KG1 (cell line): Measurements from ENCODE around the gene EEF1AKMT3.

Source experiments
- DNase-seq: peaks from one replicate; lab custom pipeline; 2025; lab: John Stamatoyannopoulos, UW

EEF1AKMT3 gene

DNA sequence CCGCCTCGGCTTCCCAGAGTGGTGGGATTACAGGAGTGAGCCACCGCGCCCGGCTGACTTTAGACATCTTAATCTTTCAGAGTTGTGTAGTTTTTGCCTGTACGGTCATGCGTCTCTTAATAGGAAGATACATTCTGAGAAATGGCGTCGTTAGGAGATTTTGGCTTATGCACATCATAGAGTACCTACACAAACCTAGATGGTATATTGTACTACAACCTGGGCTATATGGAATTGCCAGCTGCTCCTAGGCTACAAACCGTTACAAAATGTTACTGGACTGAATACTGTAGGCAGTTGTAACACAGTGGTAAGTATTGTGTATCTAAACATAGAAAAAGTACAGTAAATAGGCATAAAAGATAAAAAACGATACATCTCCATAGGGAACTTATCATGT is 11.4 kb downstream of the EEF1AKMT3 start:
- no peak for DNase-seq

DNA sequence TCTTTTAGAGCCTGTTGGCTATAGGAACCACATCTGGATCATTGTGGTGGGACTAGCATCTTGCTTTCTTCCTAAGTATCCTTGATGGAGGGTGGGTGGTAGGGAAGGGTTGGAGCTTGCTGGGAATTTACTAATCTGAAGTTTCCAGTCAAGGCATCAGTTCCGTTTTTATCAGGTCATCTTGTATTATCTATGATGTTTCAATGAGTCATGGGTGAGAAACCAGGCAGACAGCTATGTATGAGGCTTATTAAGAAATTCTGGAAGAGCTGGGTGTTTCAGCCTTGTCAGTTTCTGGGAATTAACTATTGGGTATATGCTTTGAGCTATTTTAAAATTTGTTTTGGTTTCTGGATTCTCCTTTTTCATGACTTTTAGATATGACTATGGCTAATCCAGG is 21.5 kb downstream of the EEF1AKMT3 start:
- no peak for DNase-seq

DNA sequence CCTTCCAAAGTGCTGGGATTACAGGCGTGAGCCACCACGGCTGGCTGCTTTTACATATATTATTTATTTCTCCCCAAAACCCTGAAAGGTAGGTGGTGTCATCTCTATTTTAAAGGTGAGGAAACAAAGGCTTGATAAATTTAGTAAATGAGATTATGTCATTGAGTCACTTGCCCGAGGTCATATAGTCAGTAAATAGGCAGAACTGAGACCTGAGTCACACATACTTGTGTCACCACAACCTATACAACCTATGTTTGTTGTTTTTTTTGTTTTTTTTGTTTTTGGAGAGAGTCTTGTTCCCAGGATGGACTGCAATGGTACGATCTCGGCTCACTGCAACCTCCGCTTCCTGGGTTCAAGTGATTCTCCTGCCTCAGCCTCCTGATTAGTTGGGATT is 22.9 kb downstream of the EEF1AKMT3 start:
- DNase-seq: no peak

DNA sequence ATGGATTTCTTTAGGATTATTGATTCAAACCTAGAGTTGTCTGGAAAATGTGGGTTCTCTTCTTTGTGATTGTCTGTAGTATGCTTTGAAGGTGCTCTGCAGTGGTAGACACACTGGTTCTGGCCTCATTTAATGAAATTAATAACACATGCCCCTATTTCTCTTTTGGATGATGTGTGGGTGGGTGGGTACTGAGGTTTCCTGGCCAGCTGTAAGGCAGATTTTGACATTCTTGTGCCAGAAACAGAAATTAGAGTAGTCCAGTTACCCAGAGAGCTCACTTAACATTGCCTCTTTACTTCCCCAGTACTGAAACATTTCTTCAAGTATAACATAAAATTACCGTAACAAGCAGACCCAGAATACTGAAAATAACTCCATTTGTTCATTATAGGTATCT is 24.6 kb downstream of the EEF1AKMT3 start:
- DNase-seq: no peak

DNA sequence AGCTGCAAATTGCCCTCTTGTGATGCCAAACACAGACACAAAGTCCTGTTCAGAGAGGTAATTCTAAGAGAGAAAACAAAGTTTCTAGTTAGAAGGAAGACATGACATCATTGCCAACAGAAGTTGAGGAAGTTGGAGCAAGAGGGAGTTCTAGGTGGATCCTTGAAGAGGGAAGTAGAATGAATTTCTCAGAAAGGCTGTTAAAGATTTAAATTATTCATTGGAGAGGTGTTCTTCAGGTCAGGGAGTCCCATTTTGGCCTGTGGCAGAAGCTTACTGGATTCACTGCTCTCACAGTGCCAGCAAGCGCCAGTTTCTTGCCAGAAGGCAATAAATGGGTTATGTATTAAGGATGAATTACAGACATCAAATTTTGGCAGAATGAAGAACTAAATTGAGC is 25.5 kb downstream of the EEF1AKMT3 start:
- DNase-seq: no peak

DNA sequence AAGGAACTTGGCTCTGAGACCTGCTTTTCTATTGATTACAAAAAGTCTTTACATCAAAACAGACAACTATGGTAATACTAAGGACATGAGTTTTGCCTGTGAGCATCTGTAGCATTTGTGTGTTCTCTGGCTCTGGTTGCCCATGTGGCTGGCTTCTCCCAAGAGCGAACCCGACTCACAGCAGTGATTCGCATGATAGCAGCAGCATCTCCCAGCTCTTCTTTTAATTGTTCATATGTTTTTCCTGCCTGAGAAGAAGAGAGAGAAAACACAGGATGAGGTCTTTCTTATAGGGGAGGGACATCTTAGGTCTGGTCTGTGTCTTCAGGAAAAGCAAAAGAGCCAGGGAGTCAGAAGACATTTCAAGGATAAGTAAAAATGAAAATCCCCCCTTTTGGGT is 28.6 kb downstream of the EEF1AKMT3 start:
- DNase-seq: no peak

DNA sequence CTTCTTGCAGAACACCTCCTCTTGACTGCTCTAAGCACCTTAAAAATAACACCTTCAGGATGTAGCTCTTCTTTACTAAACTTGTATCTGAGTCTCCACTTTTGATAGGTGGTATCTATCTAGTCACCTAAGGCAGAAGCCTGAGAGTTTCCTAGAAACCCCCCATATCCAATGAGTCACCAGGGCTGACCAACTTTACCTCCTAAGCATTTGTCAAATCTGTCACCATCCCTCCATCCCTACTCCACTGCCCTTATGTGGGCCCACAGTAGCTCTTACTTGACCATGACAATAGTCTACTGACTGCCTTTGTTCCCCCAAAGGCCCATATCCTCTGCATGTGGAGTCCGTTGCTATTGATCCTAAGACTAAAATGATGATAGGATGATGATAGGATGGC is 30.2 kb downstream of the EEF1AKMT3 start:
- DNase-seq: no peak

DNA sequence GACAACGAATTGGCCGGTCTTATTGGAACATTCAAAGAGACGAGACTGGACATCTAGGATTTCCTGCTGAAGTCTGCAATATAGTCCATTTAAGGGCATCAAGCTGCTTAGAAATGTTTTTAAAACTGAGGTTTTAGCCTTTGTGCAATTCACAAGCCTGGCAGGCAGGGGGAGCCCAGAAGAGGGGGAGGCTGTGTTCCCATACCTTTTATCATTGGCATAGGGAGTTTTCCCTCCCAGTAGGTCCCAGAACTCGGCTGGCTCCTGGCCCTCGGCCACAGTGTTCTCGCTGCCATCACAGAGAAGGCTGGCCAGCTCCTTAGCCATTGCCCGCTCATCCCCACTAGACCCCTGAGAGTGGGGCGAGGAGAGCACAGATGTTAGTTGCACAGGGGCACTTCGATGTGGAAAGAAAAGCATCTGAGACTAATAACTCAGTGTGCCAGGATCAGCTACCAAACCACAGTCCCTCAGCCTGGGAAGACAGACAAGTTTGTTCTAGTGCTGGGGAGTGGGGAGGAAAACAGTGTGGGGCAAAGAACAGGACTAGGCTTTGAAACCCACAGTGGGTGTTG is 31.0 kb downstream of the EEF1AKMT3 start:
- DNase-seq: no peak

DNA sequence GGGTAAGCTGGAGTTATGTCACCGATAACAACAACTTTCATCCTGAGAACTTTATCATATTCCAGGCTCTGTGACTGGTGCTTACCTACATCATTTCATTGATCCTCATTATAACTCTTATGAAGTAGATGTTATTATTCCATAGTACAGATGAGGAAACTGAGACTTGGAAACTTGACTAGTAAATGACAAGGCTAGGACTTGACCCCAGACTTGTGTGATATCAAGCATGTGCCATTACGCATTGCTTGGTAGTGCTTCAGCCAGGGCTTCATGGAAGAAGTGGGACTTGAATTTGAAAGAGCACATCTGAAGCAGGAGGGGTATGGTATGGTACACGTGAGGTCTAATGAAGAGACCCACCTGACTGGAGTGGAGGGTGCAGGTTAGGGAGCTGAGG is 34.3 kb downstream of the EEF1AKMT3 start:
- no peak for DNase-seq

DNA sequence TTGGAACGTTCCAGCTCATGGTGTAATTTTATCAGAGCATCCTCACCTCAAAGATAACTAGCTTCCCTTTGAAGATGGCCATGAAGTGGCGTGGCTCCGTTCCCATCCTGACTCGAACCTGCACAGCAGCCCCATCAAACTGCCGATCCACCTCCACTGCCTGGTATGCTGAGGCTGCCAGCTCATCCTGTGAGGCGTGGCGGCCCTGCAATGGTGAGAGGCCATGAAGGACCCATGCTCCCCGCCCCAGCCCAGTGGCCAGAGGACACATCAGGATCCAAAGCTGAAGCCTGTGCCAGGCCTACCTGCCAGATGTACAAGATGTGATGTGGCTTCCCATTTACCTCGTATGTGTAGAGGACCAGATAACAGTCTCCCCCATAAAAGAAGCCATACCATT is 34.9 kb downstream of the EEF1AKMT3 start:
- DNase-seq: no peak

DNA sequence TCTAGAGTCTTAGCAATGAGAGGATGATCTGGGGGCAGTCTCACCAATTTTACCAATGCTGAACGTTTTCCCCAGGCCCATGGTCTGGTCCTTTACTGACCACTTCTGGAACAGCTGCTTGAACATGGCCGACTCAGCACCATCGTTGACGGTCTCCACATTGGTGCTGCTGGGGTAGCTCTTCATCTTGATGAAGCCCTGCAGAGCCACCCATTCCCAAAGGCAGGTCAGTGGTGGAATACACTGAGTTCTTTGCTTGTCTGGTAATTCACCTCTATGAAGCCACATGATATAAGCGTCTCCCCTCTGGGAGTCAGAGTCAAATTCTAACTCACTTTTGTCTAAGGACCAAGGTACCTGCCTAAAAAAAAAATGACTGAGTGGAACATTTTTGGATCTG is 35.9 kb downstream of the EEF1AKMT3 start:
- DNase-seq: no peak

DNA sequence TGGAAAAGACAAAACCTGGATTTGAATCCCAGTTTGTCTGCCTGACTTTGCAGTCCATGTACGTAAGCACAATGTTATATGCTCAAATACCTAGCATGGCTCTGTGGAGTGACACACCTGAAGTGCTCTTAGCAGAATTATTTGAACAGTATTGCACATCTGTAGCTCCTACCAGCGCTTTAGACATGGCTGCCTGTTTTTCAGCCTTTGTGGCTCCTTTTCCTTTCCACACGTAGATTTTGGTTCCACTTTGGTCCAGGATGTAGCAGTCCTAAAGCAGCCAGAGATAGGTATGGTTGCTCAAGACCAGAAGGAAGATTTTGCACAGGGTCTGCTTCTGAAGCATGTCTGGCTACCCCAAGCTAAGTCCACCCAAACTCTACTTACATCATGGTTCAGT is 37.0 kb downstream of the EEF1AKMT3 start:
- no peak for DNase-seq

DNA sequence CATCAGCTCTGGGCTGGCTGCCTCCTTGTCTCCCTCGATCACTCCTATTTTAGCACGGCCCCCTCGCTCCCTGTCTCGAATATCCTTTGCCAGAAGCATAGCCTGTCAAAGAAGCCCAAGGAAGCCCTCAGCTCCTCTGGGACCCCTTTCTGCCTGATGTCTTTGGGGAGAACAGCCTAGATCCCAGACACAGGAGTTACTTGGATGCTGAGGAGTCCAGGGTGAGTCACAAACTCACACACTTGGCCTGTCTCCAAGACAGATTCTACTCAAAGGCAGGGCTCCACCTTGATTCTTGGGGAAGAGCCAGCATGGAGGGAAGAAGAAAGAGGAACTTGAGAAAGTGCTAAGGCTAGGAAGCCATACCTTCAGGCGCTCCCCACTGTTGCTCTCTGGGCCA is 38.0 kb downstream of the EEF1AKMT3 start:
- DNase-seq: no peak

DNA sequence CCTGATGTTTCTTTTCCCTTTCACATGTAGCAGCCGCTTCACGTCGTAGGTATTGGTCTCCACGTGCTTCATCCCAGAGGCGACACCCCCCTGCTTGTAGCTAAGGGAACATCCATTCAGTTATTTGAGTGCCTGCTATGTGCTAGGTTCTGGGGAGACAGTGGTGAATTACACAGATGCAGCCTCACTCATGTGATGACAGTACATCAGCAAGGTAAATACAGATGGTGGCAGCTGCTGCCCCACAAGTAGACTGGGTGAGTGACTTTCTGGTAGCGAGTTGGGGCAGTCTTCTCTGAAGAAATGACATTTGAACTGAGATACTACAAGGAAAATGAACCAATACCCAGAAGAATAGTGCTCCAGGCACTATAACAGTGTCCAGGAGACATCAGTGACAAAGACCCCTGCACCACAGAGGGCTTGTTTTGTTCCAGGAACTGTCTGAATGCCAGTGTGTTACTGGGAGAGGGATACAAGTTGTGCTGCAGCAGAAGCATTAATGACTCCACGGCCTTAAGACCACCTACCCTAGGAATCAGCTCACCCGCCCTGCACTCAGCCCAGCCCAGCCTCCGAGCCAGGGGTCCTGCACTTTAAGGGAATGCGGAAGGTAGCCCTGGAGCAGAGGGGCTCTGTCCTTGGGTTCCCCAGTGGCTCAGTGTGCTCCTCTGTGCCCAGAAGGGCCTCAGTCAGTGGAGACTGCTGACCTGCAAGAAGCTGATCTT is 38.8 kb downstream of the EEF1AKMT3 start:
- no peak for DNase-seq

DNA sequence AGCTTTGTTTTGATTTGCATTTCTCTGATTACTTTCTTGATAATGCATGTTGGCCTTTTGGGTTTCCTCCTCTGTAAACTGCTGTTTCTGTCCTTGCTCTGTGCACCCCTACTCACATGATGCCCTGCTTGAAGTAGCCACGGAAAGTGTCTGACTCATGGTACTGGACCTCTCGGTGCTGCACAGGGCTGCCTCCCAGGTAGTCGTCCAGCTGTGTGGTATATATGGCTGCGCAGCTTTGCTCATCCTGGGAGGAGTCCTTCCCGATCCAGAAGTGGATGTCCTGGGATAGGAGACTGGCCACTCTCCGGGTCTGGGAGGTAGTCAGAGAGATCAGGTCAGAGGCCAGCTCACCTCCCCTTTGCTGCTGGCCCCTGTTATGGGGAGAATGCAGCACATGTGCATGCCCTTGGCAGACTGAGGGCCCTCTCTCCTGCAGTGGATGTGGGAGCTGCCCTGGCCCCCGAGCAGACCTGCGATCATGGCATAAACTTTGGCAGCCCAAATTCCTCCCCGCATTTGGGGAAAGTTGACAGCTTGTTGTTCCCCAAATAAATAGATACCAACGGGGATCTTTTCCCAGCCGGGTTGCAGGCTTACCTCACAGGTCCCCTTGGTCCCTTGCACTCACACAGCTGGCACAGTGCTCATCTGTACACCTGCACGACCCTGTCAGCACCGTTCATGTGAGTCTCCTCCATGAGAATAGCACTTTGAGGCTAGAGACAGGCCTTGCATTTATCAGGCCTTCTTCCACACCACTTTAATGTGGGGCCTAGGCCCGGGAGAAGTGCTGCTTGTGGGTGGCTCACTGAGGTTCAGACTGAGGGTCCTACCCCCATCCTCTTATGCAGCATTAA is 40.9 kb downstream of the EEF1AKMT3 start:
- DNase-seq: no peak

DNA sequence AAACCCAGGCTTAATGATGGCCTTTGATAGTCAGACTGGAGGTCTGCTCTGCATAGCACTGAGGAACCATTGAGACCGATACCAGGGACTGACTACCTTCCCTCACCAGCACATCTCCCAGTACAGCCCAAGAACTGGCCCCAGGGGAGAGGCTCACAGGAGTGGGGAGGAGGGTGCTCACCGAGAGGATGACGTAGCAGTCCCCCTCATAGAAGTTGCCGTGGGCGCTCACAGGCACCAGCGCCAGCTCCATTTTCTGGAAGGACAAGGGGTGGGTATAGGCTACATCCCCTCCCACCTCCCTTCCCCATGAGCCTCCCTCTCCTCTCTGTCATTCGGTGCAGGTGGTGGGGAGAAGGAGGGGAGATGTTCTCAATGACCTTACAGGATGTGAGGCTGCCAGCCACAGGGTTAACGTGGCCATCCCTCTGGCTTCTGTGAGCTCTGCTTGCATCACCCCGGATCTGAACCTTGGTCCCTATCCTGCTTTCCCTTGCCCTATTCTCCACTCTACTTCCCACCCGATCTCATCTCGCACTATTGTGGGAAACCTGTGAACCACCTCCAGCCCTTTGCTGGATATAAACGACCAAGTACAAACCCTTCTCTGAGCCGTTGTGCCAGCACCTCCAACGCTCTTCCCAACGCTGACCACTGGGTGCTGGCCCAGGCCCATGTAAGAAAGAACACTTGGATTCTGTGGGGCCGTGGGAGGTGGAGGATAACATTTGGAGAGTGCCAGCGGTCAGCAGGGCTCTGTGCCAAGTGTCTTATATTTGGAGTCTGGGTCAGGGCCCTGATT is 41.8 kb downstream of the EEF1AKMT3 start:
- DNase-seq: no peak

DNA sequence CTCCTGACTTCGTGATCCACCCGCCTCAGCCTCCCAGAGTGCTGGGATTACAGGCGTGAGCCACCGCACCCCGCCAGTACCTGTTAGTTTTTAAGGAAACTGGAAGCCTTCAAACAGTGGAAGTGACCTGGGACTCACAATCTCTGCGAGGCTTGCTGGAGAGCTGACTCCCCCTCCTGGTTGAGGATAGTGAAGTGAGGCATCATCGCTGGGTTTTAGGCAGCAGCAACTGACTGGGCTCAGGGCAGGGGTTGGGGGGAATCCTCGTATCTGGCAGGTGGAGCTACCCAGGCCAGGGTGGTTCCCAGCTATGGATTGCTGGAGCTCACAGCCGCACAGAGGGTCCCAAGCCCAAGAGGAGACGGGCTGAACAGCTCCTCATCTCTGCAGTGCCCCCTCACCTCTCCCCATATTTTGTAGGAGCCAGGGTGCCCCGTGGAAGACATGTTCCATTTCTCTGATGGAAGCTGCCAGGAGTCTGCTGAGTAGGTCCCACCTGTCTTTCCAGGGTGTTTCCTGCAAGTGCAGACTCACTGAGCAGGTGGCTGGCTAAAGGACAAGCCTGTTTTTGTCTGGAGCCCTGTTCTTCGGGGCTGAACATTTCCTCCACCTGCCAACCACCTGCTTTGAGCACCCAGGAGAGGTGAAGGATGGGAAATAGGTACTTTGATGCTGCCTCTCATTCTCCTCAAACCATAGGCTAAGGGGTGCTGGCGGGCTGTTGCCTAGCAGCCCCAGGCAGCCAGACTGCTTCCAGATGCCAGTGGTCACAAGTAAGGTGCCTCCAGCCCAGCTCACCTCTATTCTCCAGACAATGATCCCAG is 43.0 kb downstream of the EEF1AKMT3 start:
- no peak for DNase-seq

DNA sequence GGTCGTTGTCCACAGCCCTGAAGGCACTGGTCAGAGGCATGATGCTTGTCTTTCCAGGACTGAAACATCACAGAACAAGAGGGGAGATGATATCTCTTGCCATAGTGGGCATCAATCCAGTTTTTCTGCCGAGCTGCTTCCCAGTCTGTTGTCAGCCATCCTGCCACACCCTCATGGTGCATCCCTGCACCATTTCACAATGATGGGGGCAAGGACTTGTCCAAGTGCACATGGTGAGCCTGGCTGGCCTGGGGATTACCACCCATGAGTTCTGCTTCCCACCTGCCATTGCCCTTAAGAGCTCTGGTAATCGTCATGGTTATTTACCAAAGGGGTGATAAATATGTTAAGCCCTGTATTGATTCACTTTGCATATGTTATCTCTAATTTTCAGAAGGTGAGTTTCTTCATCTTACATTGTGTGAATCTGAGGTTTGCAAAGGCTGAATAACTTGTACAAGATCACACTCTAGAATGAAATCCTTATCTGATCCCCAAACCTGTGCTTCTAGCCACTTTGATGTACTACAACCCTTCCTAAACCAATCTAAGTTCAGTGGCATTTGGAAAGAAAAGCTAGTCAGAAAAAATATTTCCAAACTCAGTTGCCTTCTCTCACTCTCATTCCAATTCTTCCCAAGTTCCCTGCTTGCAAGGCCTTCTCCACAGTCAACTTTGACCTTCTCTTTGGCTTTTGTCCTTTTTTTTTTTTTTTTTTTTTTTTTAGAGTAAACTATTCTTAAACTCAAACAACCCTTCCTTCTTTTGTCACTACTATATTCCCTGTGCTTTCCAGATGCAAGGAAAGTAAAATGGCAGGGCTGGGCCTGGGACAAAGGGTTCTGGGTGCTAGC is 43.8 kb downstream of the EEF1AKMT3 start:
- no peak for DNase-seq

DNA sequence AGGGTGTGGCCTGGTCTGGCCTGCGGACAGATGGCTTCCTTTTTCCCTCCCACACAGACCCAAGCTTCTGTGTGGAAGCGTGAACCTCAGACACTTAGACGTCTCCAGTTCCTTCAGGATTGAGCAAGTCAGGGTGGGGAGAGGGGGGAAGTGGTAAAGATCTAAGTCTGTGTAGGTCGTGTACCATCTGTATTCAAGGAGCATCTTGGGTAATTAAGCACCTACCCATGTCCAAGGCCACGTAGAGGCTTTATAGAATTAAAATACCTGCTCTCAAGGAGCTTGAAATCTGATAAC is 44.4 kb downstream of the EEF1AKMT3 start:
- no peak for DNase-seq

DNA sequence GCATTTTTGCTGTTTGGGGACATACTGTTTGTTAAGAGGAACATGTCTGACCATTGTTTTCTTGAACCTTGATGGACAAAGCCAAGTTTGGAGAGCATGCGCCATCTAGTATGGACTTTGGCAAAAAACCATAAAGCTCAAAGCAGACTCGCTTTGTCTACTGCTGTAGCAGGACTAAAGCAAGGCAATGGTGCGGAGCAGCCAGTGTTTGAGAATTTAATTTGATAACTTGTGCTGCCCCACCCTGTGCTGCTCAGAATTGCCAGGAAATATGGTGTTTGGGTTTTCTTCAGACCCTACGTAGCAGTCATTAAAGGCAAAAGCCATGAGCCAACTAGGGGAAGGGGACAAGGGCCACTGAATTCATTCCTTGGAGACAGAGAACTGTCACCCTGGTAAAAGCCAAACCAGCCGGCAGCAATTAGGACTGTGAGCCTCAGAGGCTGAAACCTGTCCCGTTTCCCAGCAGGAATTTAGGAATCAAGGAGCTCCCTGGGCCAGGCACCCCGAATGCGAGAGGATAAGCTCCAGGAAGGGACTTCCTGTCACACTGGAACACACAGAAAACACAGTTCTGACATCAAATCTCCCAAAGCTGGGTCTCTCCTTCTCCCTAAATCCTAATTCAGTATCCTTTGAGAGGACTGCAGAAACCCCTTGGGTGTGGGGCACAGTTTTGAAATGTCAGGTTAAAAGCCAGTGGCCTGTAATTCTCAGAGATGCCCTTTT is 45.0 kb downstream of the EEF1AKMT3 start:
- DNase-seq: no peak
